ENCODE data around the gene PAX5. TPM values are rescaled to one million over a fixed set of nuclear protein-coding genes. Genes with fewer than 3 reads are reported as not detected.

PAX5 gene
- total RNA-seq, 1 donor from 2014 or later = 24.3 TPM

DNA sequence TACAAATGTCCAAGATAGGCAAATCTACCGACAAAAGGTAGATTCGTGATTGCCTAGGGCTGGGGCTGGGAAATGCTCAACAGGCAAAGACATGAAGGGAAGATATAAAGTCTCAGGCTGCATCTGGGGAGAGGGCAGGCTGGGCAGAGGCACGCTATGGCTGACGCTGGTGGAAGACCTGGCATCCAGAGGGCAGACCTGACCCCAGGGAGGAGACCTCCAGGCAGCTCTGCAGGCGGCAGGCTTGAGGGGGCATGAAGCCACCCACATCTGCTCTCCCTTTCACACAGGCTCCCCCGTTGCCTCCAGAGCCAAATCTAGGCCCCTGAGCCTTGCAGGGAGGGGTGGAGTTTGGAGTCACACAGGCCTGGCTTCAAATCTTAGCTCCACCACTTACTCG is 145.5 kb downstream of the PAX5 start:
- no peak for TF ChIP-seq CTCF (IDR thresholded peaks at IDR 0.05; ENCODE audit: partially characterized antibody, unreplicated experiment)
- Mint-ChIP-seq H3K4me3 (ENCODE audit: unreplicated experiment) (no peak overlapping the region), H3K9me3 (ENCODE audit: unreplicated experiment) (peaks cover 3% of the 10 kb centered on the region), H3K36me3 (ENCODE audit: unreplicated experiment) (no peaks in the 10 kb centered on the region), H3K27ac (ENCODE audit: unreplicated experiment) (no peak overlapping the region), H3K27me3 (ENCODE audit: unreplicated experiment) (no peaks in the 10 kb centered on the region), H3K4me1 (ENCODE audit: low read depth, unreplicated experiment) (peaks cover 9% of the 10 kb centered on the region)
- DNase-seq = no peak

DNA sequence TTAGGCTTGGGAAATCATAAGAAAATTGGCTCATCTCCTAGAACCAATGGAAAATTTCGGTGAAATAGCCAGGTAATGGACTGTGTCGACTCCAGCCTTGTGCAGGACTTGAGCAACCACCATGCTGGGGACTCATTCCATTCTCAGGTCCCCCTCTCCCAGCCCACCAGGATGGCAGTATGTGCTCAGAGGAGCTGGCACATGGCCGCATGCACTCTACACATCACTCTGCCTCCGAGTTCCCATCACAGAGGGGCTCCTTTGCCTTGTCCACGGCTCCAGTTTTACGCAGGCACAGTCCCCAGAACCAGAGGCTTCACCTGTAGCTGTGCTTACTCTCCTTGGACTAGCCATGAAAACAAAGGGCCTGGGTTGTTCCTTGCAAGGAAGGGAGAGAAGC is 149.3 kb downstream of the PAX5 start:
- H3K4me3 Mint-ChIP-seq (ENCODE audit: unreplicated experiment) = no peak overlapping the region
- no peaks in the 10 kb centered on the region for H3K27me3 Mint-ChIP-seq (ENCODE audit: unreplicated experiment)
- peaks cover 15% of the 10 kb centered on the region for H3K4me1 Mint-ChIP-seq (ENCODE audit: low read depth, unreplicated experiment)
- peaks cover 3% of the 10 kb centered on the region for H3K9me3 Mint-ChIP-seq (ENCODE audit: unreplicated experiment)
- no peak overlapping the region for H3K27ac Mint-ChIP-seq (ENCODE audit: unreplicated experiment)
- DNase-seq = no peak
- no peaks in the 10 kb centered on the region for H3K36me3 Mint-ChIP-seq (ENCODE audit: unreplicated experiment)
- no peak for TF ChIP-seq CTCF (IDR thresholded peaks at IDR 0.05; ENCODE audit: partially characterized antibody, unreplicated experiment)

DNA sequence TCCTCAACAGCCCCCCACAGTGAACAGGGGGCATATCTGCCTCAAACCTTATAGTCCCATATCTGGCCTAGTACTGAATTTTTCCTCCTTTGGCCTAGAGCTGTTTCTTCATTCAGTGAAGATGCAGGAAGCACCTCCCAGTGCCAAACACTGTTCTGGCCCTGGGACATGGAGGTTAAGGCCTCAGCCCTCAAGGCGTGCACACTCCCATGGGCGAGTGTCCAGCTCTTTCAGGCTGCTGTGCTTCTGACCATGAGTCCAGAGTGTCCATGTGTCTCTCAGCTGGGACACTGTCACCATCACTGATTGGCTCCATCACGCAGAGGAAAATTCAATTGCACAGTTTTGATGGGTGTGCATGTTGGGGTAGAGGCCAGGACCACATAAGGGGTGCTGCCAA is 151.5 kb downstream of the PAX5 start:
- no peaks in the 10 kb centered on the region for H3K36me3 Mint-ChIP-seq (ENCODE audit: unreplicated experiment)
- peaks cover 4% of the 10 kb centered on the region for H3K27me3 Mint-ChIP-seq (ENCODE audit: unreplicated experiment)
- H3K27ac Mint-ChIP-seq (ENCODE audit: unreplicated experiment) = no peak overlapping the region
- H3K9me3 Mint-ChIP-seq (ENCODE audit: unreplicated experiment) = peaks cover 6% of the 10 kb centered on the region
- DNase-seq = no peak
- no peak for TF ChIP-seq CTCF (IDR thresholded peaks at IDR 0.05; ENCODE audit: partially characterized antibody, unreplicated experiment)
- H3K4me1 Mint-ChIP-seq (ENCODE audit: low read depth, unreplicated experiment) = peaks cover 12% of the 10 kb centered on the region
- H3K4me3 Mint-ChIP-seq (ENCODE audit: unreplicated experiment) = peak overlapping the region; percentile 27

DNA sequence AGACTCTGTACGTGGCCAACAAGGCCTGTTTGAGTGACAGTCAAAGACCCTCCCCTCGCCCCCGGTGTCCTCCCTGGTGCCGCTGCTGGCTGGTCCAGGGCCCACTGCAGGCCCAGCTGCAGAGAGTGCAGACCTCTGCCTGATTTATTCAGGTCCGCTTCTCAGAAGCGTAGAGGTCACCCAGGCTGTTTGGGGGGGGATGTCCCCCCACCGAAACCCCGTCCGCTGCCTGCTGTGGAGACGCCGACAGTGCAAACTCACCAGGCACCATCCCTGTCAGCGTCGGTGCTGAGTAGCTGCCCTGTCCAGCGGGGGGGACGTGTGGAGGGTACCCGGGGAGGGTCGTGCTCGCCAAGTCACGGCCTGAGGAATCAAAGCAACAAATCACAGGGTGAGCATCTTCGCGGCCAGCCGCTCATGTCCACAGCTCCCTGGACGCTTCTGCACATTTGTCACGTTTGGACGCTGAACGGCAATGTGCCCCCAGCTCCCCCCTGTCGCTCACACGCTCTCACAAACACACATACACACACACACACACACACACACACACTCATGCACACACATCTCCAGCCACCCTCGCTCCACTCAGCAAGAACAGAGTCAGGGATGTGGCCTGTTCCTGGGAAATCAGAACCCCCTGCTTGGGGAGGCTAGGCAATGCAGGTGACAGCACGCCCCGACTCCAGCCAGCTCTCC is 152.2 kb downstream of the PAX5 start:
- H3K4me3 Mint-ChIP-seq (ENCODE audit: unreplicated experiment) = no peak overlapping the region
- H3K4me1 Mint-ChIP-seq (ENCODE audit: low read depth, unreplicated experiment) = peaks cover 12% of the 10 kb centered on the region
- peaks cover 6% of the 10 kb centered on the region for H3K9me3 Mint-ChIP-seq (ENCODE audit: unreplicated experiment)
- H3K27me3 Mint-ChIP-seq (ENCODE audit: unreplicated experiment) = peaks cover 4% of the 10 kb centered on the region
- no peak for DNase-seq
- H3K36me3 Mint-ChIP-seq (ENCODE audit: unreplicated experiment) = no peaks in the 10 kb centered on the region
- H3K27ac Mint-ChIP-seq (ENCODE audit: unreplicated experiment) = no peak overlapping the region
- TF ChIP-seq CTCF (IDR thresholded peaks at IDR 0.05; ENCODE audit: partially characterized antibody, unreplicated experiment) = no peak

- no peak for DNase-seq
- H3K27me3 Mint-ChIP-seq (ENCODE audit: unreplicated experiment) = peaks cover 4% of the 10 kb centered on the region
- H3K36me3 Mint-ChIP-seq (ENCODE audit: unreplicated experiment) = no peaks in the 10 kb centered on the region
- H3K27ac Mint-ChIP-seq (ENCODE audit: unreplicated experiment) = no peak overlapping the region
- H3K9me3 Mint-ChIP-seq (ENCODE audit: unreplicated experiment) = peaks cover 6% of the 10 kb centered on the region
- H3K4me3 Mint-ChIP-seq (ENCODE audit: unreplicated experiment) = no peak overlapping the region
- TF ChIP-seq CTCF (IDR thresholded peaks at IDR 0.05; ENCODE audit: partially characterized antibody, unreplicated experiment) = no peak
- H3K4me1 Mint-ChIP-seq (ENCODE audit: low read depth, unreplicated experiment) = peaks cover 12% of the 10 kb centered on the region
Observed at GRCh38 chr9:36881316-36881715, 152.8 kb downstream of the PAX5 start.
